ENCODE data around the gene BRAF.

BRAF gene

GRCh38 chr7:140707132-140707531, 217.6 kb downstream of the BRAF start:
- no peaks in the 10 kb centered on the region; the same call in 1 of the 2 replicates for H3K9me3 ChIP-seq
- DNase-seq: no peak
- no peaks in the 10 kb centered on the region for H3K27me3 ChIP-seq
- peaks cover 31% of the 10 kb centered on the region for H3K36me3 ChIP-seq
- TF ChIP-seq CTCF (IDR thresholded peaks at IDR 0.05; ENCODE audit: low read depth, low read length): no peak
- H3K4me1 ChIP-seq: no peaks in the 10 kb centered on the region
- H3K4me3 ChIP-seq (ENCODE audit: low read depth, low read length): no peak overlapping the region

GRCh38 chr7:140704205-140704604, 220.5 kb downstream of the BRAF start:
- TF ChIP-seq CTCF (IDR thresholded peaks at IDR 0.05; ENCODE audit: low read depth, low read length): no peak
- Histone ChIP-seq H3K4me3 (ENCODE audit: low read depth, low read length) (no peak overlapping the region), H3K9me3 (no peaks in the 10 kb centered on the region; the same call in 1 of the 2 replicates), H3K36me3 (peaks cover 31% of the 10 kb centered on the region), H3K27me3 (no peaks in the 10 kb centered on the region), H3K4me1 (no peaks in the 10 kb centered on the region)
- DNase-seq: no peak

GRCh38 chr7:140702774-140703173, 222.0 kb downstream of the BRAF start:
- H3K36me3 ChIP-seq: peaks cover 31% of the 10 kb centered on the region
- H3K4me3 ChIP-seq (ENCODE audit: low read depth, low read length): no peak overlapping the region
- no peaks in the 10 kb centered on the region; the same call in 1 of the 2 replicates for H3K9me3 ChIP-seq
- TF ChIP-seq CTCF (IDR thresholded peaks at IDR 0.05; ENCODE audit: low read depth, low read length): no peak
- no peaks in the 10 kb centered on the region for H3K27me3 ChIP-seq
- DNase-seq: no peak
- no peaks in the 10 kb centered on the region for H3K4me1 ChIP-seq

- Histone ChIP-seq H3K27me3 (no peaks in the 10 kb centered on the region), H3K9me3 (no peaks in the 10 kb centered on the region; the same call in 1 of the 2 replicates), H3K4me3 (ENCODE audit: low read depth, low read length) (peak overlapping the region; percentile 89), H3K4me1 (peaks cover 4% of the 10 kb centered on the region; the same call in 1 of the 2 replicates), H3K36me3 (peaks cover 4% of the 10 kb centered on the region)
- DNase-seq: no peak
- TF ChIP-seq CTCF (IDR thresholded peaks at IDR 0.05; ENCODE audit: low read depth, low read length): no peak
These were observed 226.3 kb downstream of the BRAF start for GRCh38 chr7:140698477-140698876.

GRCh38 chr7:140697447-140698143, 227.1 kb downstream of the BRAF start:
- no peak for TF ChIP-seq CTCF (IDR thresholded peaks at IDR 0.05; ENCODE audit: low read depth, low read length)
- no peak for DNase-seq
- peaks cover 4% of the 10 kb centered on the region; the same call in 1 of the 2 replicates for H3K4me1 ChIP-seq
- no peaks in the 10 kb centered on the region; the same call in 1 of the 2 replicates for H3K36me3 ChIP-seq
- no peaks in the 10 kb centered on the region for H3K27me3 ChIP-seq
- no peaks in the 10 kb centered on the region for H3K9me3 ChIP-seq
- peak overlapping the region; percentile 89 for H3K4me3 ChIP-seq (ENCODE audit: low read depth, low read length)

Data from BE2C (cell line).